ENCODE results near the gene SLC16A12. TPM values are rescaled to one million over a fixed set of nuclear protein-coding genes. Genes with fewer than 3 reads are reported as not detected.
"Not testable (repeated sequence)": the region's sequence is repeated elsewhere in the genome, so short reads cannot be mapped to it uniquely, and the experiment has no call there.

SLC16A12 gene
- total and polyA plus RNA-seq, 4 experiments from 2014 or later, result not detected

DNA sequence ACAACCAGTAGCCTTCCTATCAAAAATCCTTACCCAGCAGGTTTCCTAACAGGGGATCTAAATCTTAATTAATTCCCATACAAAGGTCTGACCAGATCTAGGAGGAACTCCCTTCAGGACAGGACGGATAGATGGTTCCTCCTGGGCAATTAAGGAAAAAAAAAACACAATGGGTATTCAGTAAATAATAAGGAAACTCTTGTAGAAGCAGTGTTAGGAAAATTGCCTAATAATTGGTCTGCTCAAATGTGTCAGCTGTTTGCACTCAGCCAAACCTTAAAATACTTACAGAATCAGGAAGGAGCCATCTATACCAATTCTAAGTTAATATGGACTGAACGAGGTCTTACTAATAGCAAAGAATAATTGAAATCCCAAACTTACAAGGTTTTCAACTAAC is 124.3 kb downstream of the SLC16A12 start:
- peaks cover 27% of the 10 kb centered on the region for H3K4me1 ChIP-seq (ENCODE audit: insufficient read depth, low read length)
- Mint-ChIP-seq H3K4me1 (peaks cover 25 to 57% (median 36%) of the 10 kb centered on the region in 4 donors), H3K36me3 (peaks cover 15 to 19% of the 10 kb centered on the region in 2 donors), H3K27ac (peak overlapping the region in 3 of 7 donors; percentile 29 to 98 (median 74))
- POLR2A ChIA-PET (ENCODE audit: partially characterized antibody); H3K27me3 Mint-ChIP-seq; H3K9me3 Mint-ChIP-seq; H3K36me3 ChIP-seq (ENCODE audit: insufficient read depth, low read length); H3K9me3 ChIP-seq (ENCODE audit: control insufficient read depth in 1 of 2, low read length in 2 of 2); H3K27ac ChIP-seq (ENCODE audit: low read depth, low read length); H3K4me3 ChIP-seq (ENCODE audit: low read length in 2 of 2); H3K27me3 ChIP-seq (ENCODE audit: insufficient read depth, low read length); H3K4me3 Mint-ChIP-seq; DNase-seq: not testable (repeated sequence)
- intact Hi-C loops (cut with micrococcal nuclease), result loop anchor here (10.0 kb wide), 3 partner anchors 326 to 1596 kb away; partner anchors contain the start of genes ATAD1 and FAS
- CTCF ChIA-PET (ENCODE audit: partially characterized antibody), result interaction anchor here (3.8 kb wide), 1 partner anchor 18 kb away, joined by 27 read pairs; the partner anchor contains the start of gene IFIT1

DNA sequence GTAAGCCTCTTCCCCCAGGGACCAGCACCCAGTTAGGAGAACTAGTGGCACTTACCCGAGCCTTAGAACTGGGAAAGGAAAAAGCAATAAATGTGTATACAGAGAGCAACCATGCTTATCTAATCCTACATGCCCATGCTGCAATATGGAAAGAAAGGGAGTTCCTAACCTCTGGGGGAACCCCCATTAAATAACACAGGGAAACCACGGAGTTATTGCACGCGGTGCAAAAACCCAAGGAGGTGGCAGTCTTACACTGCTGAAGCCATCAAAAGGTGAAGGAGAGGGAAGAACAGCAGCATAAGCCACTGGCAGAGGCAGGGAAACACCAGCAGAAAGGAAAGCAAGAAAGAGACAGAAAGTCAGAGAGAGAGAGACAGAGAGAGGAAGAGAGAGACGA is 124.8 kb downstream of the SLC16A12 start:
- H3K4me1 ChIP-seq (ENCODE audit: insufficient read depth, low read length), result peaks cover 21% of the 10 kb centered on the region
- H3K27me3 Mint-ChIP-seq; H3K9me3 Mint-ChIP-seq; H3K9me3 ChIP-seq (ENCODE audit: control insufficient read depth in 1 of 2, low read length in 2 of 2); H3K27me3 ChIP-seq (ENCODE audit: insufficient read depth, low read length); H3K27ac ChIP-seq (ENCODE audit: low read depth, low read length); DNase-seq; H3K4me3 ChIP-seq (ENCODE audit: low read length in 2 of 2); POLR2A ChIA-PET (ENCODE audit: partially characterized antibody); H3K36me3 ChIP-seq (ENCODE audit: insufficient read depth, low read length): not testable (repeated sequence)
- peak overlapping the region in 2 of 8 donors; percentile 49 to 57 for H3K4me3 Mint-ChIP-seq
- intact Hi-C loops (cut with micrococcal nuclease), result loop anchor here (10.0 kb wide), 3 partner anchors 326 to 1596 kb away; partner anchors contain the start of genes ATAD1 and FAS
- H3K4me1 Mint-ChIP-seq, result peaks cover 22 to 52% (median 31%) of the 10 kb centered on the region in 4 donors
- CTCF ChIA-PET (ENCODE audit: partially characterized antibody), result interaction anchor here (0.9 kb wide), 1 partner anchor 18 kb away, joined by 3 read pairs; the partner anchor contains the start of gene IFIT1
- peaks cover 16 to 19% of the 10 kb centered on the region in 2 donors for H3K36me3 Mint-ChIP-seq
- H3K27ac Mint-ChIP-seq, result peak overlapping the region in 4 of 7 donors; percentile 5 to 98 (median 56)

DNA sequence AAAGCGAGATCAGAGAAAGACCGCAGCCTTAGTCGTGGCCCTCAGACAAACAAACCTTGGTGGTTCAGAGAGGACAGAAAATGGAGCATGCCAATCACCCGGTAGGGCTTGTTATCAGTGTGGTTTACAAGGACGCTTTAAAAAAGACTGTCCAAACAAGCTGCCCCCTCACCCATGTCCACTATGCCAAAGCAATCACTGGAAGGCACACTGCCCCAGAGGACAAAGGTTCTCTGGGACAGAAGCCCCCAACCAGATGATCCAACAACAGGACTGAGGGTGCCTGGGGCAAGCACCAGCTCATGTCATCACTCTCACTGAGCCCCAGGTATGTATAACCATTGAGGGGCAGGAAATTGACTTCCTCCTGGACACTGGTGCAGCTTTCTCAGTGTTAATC is 126.1 kb downstream of the SLC16A12 start:
- H3K4me3 ChIP-seq (ENCODE audit: low read length in 2 of 2); DNase-seq; CTCF ChIA-PET (ENCODE audit: partially characterized antibody); H3K27ac Mint-ChIP-seq; H3K27me3 Mint-ChIP-seq; H3K4me3 Mint-ChIP-seq; H3K36me3 ChIP-seq (ENCODE audit: insufficient read depth, low read length); H3K9me3 Mint-ChIP-seq; intact Hi-C loops (cut with micrococcal nuclease); H3K27me3 ChIP-seq (ENCODE audit: insufficient read depth, low read length); H3K27ac ChIP-seq (ENCODE audit: low read depth, low read length); H3K9me3 ChIP-seq (ENCODE audit: control insufficient read depth in 1 of 2, low read length in 2 of 2): not testable (repeated sequence)
- POLR2A ChIA-PET (ENCODE audit: partially characterized antibody), result interaction anchor here (1.3 to 1.8 kb wide), 2 partner anchors 9 kb away, joined by 4 to 5 read pairs; no protein-coding TSS in a partner anchor
- peaks cover 18% of the 10 kb centered on the region for H3K4me1 ChIP-seq (ENCODE audit: insufficient read depth, low read length)
- peaks cover 11 to 21% of the 10 kb centered on the region in 2 donors for H3K36me3 Mint-ChIP-seq
- H3K4me1 Mint-ChIP-seq, result peaks cover 19 to 44% (median 27%) of the 10 kb centered on the region in 4 donors

DNA sequence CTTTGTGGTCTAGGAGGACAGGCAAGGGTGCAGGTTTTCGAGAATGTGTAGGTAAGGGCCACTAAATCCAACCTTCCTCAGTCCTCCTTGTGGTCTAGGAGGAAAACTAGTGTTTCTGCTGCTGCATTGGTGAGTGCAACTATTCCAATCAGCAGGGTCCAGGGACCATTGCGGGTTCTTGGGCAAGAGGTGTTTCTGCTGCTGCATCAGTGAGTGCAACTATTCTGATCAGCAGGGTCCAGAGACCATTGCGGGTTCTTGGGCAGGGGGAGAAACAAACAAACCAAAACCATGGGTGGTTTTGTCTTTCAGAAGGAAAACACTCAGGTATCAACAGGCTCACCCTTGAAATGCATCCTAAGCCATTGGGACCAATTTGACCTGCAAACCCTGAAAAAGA is 127.6 kb downstream of the SLC16A12 start:
- H3K9me3 Mint-ChIP-seq; H3K36me3 ChIP-seq (ENCODE audit: insufficient read depth, low read length); H3K4me3 Mint-ChIP-seq; POLR2A ChIA-PET (ENCODE audit: partially characterized antibody); H3K27ac ChIP-seq (ENCODE audit: low read depth, low read length); H3K27me3 Mint-ChIP-seq; H3K27ac Mint-ChIP-seq; H3K9me3 ChIP-seq (ENCODE audit: control insufficient read depth in 1 of 2, low read length in 2 of 2); H3K27me3 ChIP-seq (ENCODE audit: insufficient read depth, low read length); H3K4me1 ChIP-seq (ENCODE audit: insufficient read depth, low read length); H3K4me3 ChIP-seq (ENCODE audit: low read length in 2 of 2); DNase-seq; intact Hi-C loops (cut with micrococcal nuclease); CTCF ChIA-PET (ENCODE audit: partially characterized antibody): not testable (repeated sequence)
- Mint-ChIP-seq H3K36me3 (peaks cover 15 to 32% of the 10 kb centered on the region in 2 donors), H3K4me1 (peaks cover 14 to 29% (median 20%) of the 10 kb centered on the region in 4 donors)

DNA sequence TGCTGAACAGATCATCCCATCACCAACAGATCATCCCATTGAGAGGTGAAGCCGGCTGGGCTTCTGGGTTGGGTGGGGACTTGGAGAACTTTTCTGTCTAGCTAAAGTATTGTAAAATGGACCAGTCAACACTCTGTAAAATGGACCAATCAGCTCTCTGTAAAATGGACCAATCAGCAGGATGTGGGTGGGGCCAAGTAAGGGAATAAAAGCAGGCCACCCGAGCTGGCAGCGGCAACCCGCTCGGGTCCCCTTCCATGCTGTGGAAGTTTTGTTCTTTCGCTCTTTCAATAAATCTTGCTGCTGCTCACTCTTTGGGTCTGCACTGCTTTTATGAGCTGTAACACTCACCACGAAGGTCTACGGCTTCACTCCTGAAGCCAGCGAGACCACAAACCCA is 129.2 kb downstream of the SLC16A12 start:
- H3K36me3 ChIP-seq (ENCODE audit: insufficient read depth, low read length); intact Hi-C loops (cut with micrococcal nuclease); H3K4me3 Mint-ChIP-seq; H3K9me3 ChIP-seq (ENCODE audit: control insufficient read depth in 1 of 2, low read length in 2 of 2); H3K4me1 ChIP-seq (ENCODE audit: insufficient read depth, low read length); DNase-seq; H3K27me3 ChIP-seq (ENCODE audit: insufficient read depth, low read length); H3K27me3 Mint-ChIP-seq; H3K27ac Mint-ChIP-seq; H3K9me3 Mint-ChIP-seq; H3K4me3 ChIP-seq (ENCODE audit: low read length in 2 of 2); POLR2A ChIA-PET (ENCODE audit: partially characterized antibody); H3K27ac ChIP-seq (ENCODE audit: low read depth, low read length): not testable (repeated sequence)
- CTCF ChIA-PET (ENCODE audit: partially characterized antibody), result interaction anchor here (1.0 kb wide), 1 partner anchor 13 kb away, joined by 3 read pairs; the partner anchor contains the start of gene IFIT1
- Mint-ChIP-seq H3K36me3 (peaks cover 18 to 38% of the 10 kb centered on the region in 2 donors), H3K4me1 (peaks cover 9 to 16% (median 11%) of the 10 kb centered on the region in 4 donors)

DNA sequence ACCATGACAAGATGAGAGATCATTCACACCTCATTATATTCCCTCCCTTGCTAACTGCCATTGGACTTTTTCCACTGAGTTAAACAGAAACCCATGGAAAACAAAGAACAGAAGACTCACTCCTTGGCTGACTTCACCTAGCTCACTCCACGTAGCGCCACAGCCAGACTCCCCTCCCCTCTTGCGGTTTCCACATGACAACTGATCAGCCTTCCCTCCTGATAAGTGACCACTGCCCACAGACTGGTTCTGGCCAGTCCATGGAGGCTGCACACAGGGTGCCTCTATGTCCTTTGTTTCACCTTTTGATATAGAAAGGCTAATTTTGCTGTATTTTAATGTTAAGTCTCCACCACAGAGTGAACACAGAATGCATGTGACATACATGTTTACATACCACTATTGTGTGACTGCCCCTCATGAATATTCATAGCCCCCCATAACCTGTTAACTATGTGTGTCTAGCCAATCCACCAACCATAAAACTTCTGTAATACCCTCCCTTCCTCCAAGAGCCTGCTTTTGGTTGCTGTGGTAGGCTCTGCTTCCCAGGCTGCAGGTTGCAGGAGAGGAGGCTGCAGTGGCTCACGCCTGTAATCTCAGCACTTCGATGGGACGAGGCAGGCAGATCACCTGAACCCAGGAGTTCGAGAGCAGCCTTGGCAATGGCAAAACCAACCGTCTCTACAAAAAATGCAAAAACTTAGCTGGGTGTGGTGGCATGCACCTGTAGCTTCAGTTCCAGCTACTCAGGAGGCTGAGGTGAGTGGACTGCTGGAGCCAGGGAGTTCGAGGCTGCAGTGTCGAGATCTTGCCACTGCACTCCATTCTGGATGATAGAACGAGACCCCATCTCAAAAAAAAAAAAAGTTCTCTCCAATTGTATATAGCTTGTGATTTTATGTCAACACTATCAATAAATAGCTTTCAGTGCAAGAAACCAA is 131.0 kb downstream of the SLC16A12 start:
- Histone ChIP-seq H3K36me3 (ENCODE audit: insufficient read depth, low read length) (no peaks in the 10 kb centered on the region), H3K27ac (ENCODE audit: low read depth, low read length) (no peak overlapping the region), H3K9me3 (ENCODE audit: control insufficient read depth in 1 of 2, low read length in 2 of 2) (no peaks in the 10 kb centered on the region), H3K4me3 (ENCODE audit: low read length in 2 of 2) (no peak overlapping the region), H3K4me1 (ENCODE audit: insufficient read depth, low read length) (no peaks in the 10 kb centered on the region), H3K27me3 (ENCODE audit: insufficient read depth, low read length) (no peaks in the 10 kb centered on the region)
- Mint-ChIP-seq H3K4me1 (peaks cover 3 to 14% (median 6%) of the 10 kb centered on the region in 4 donors), H3K9me3 (peaks cover 0 to 3% (median 0%) of the 10 kb centered on the region in 8 donors), H3K27ac (peak overlapping the region in 1 of 7 donors; percentile 51), H3K4me3 (no peak overlapping the region), H3K36me3 (peaks cover 18 to 48% of the 10 kb centered on the region in 2 donors), H3K27me3 (no peaks in the 10 kb centered on the region)
- ChIA-PET POLR2A (ENCODE audit: partially characterized antibody) (interaction anchor here (1.5 to 2.6 kb wide), 2 partner anchors 10 to 12 kb away, joined by 4 to 11 read pairs; partner anchors contain the start of genes IFIT1 and IFIT5), CTCF (ENCODE audit: partially characterized antibody) (interaction anchor here (1.1 to 2.5 kb wide), 3 partner anchors 10 to 15 kb away, joined by 3 to 10 read pairs (median 4); partner anchors contain the start of genes IFIT1 and IFIT5)
- DNase-seq, result no peak
- intact Hi-C loops (cut with micrococcal nuclease), result no loop called here

DNA sequence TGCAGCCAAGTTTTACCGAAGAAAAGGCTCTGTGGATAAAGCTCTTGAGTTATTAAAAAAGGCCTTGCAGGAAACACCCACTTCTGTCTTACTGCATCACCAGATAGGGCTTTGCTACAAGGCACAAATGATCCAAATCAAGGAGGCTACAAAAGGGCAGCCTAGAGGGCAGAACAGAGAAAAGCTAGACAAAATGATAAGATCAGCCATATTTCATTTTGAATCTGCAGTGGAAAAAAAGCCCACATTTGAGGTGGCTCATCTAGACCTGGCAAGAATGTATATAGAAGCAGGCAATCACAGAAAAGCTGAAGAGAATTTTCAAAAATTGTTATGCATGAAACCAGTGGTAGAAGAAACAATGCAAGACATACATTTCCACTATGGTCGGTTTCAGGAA is 132.4 kb downstream of the SLC16A12 start:
- Mint-ChIP-seq H3K4me3 (no peak overlapping the region), H3K27me3 (no peaks in the 10 kb centered on the region), H3K36me3 (peaks cover 20 to 42% of the 10 kb centered on the region in 2 donors), H3K27ac (peak overlapping the region in 2 of 7 donors; percentile 22 to 23), H3K4me1 (peaks cover 3 to 18% (median 7%) of the 10 kb centered on the region in 4 donors), H3K9me3 (peaks cover 0 to 3% (median 0%) of the 10 kb centered on the region in 8 donors)
- Histone ChIP-seq H3K27me3 (ENCODE audit: insufficient read depth, low read length) (no peaks in the 10 kb centered on the region), H3K27ac (ENCODE audit: low read depth, low read length) (no peak overlapping the region), H3K4me1 (ENCODE audit: insufficient read depth, low read length) (peaks cover 5% of the 10 kb centered on the region), H3K36me3 (ENCODE audit: insufficient read depth, low read length) (no peaks in the 10 kb centered on the region), H3K4me3 (ENCODE audit: low read length in 2 of 2) (no peak overlapping the region), H3K9me3 (ENCODE audit: control insufficient read depth in 1 of 2, low read length in 2 of 2) (no peaks in the 10 kb centered on the region)
- DNase-seq, result no peak
- CTCF ChIA-PET (ENCODE audit: partially characterized antibody), result interaction anchor here (1.1 to 2.5 kb wide), 4 partner anchors 10 to 16 kb away, joined by 3 to 10 read pairs (median 4); partner anchors contain the start of genes IFIT1 and IFIT5
- intact Hi-C loops (cut with micrococcal nuclease), result no loop called here
- POLR2A ChIA-PET (ENCODE audit: partially characterized antibody), result interaction anchor here (1.5 to 2.6 kb wide), 2 partner anchors 11 kb away, joined by 4 to 11 read pairs; partner anchors contain the start of genes IFIT1 and IFIT5

Measured in CD4-positive, alpha-beta memory T cell (primary cell).